ENCODE data around the gene PGS1. TPM values are rescaled to one million over a fixed set of nuclear protein-coding genes. Genes with fewer than 3 reads are reported as not detected.

Gene PGS1
- total and polyA plus RNA-seq, 5 donors from 2014 or later: 29.6 to 50.1 (median 32.3) TPM

GRCh38 chr17:78376161-78376560, 2.3 kb upstream of the PGS1 start:
- H3K27me3 ChIP-seq (ENCODE audit: control insufficient read depth, insufficient read depth, low read length): no peaks in the 10 kb centered on the region
- no peak overlapping the region for H3K4me3 ChIP-seq (ENCODE audit: low read depth, low read length)
- ATAC-seq (ENCODE audit: low read depth in 2 of 2): no peak
- Mint-ChIP-seq H3K27me3 (peaks cover 5% of the 10 kb centered on the region), H3K4me3 (peak overlapping the region in 1 of 4 donors; percentile 75), H3K4me1 (peaks cover 6 to 27% (median 9%) of the 10 kb centered on the region in 4 donors), H3K36me3 (peaks cover 4% of the 10 kb centered on the region), H3K27ac (no peak overlapping the region), H3K9me3 (no peaks in the 10 kb centered on the region)
- no peak overlapping the region for H3K27ac ChIP-seq (ENCODE audit: insufficient read depth, low read length, poor library complexity, severe bottlenecking)
- no peak for DNase-seq
- no peaks in the 10 kb centered on the region for H3K36me3 ChIP-seq (ENCODE audit: control insufficient read depth, insufficient read depth, low read length)
- H3K4me1 ChIP-seq (ENCODE audit: control insufficient read depth, insufficient read depth, low read length, poor library complexity, severe bottlenecking): peaks cover 30% of the 10 kb centered on the region
- H3K9me3 ChIP-seq (ENCODE audit: control insufficient read depth in 2 of 2, low read length in 2 of 2): no peaks in the 10 kb centered on the region

- Mint-ChIP-seq H3K4me3 (peak overlapping the region; percentile 80 to 96 (median 88)), H3K27me3 (peaks cover 5% of the 10 kb centered on the region), H3K27ac (peak overlapping the region in 2 of 3 donors; percentile 23 to 84), H3K4me1 (peaks cover 15 to 42% (median 22%) of the 10 kb centered on the region in 4 donors), H3K9me3 (no peaks in the 10 kb centered on the region), H3K36me3 (peaks cover 4% of the 10 kb centered on the region)
- ATAC-seq (ENCODE audit: low read depth in 2 of 2): no peak
- H3K4me3 ChIP-seq (ENCODE audit: low read depth, low read length): peak overlapping the region; percentile 74
- H3K36me3 ChIP-seq (ENCODE audit: control insufficient read depth, insufficient read depth, low read length): no peaks in the 10 kb centered on the region
- peaks cover 47% of the 10 kb centered on the region for H3K4me1 ChIP-seq (ENCODE audit: control insufficient read depth, insufficient read depth, low read length, poor library complexity, severe bottlenecking)
- no peaks in the 10 kb centered on the region for H3K27me3 ChIP-seq (ENCODE audit: control insufficient read depth, insufficient read depth, low read length)
- H3K27ac ChIP-seq (ENCODE audit: insufficient read depth, low read length, poor library complexity, severe bottlenecking): peak overlapping the region; percentile 86
- H3K9me3 ChIP-seq (ENCODE audit: control insufficient read depth in 2 of 2, low read length in 2 of 2): no peaks in the 10 kb centered on the region
- DNase-seq: no peak
Measured at GRCh38 chr17:78377858-78378224, 608 bp upstream of the PGS1 start.

GRCh38 chr17:78379131-78379491, 662 bp downstream of the PGS1 start:
- Histone ChIP-seq H3K4me3 (ENCODE audit: low read depth, low read length) (peak overlapping the region; percentile 91), H3K9me3 (ENCODE audit: control insufficient read depth in 2 of 2, low read length in 2 of 2) (no peaks in the 10 kb centered on the region), H3K36me3 (ENCODE audit: control insufficient read depth, insufficient read depth, low read length) (no peaks in the 10 kb centered on the region), H3K27me3 (ENCODE audit: control insufficient read depth, insufficient read depth, low read length) (no peaks in the 10 kb centered on the region), H3K27ac (ENCODE audit: insufficient read depth, low read length, poor library complexity, severe bottlenecking) (peak overlapping the region; percentile 86), H3K4me1 (ENCODE audit: control insufficient read depth, insufficient read depth, low read length, poor library complexity, severe bottlenecking) (peaks cover 58% of the 10 kb centered on the region)
- H3K4me3 Mint-ChIP-seq: peak overlapping the region; percentile 80 to 96 (median 94)
- H3K27ac Mint-ChIP-seq: peak overlapping the region; percentile 89 to 96 (median 93)
- H3K27me3 Mint-ChIP-seq: peaks cover 5% of the 10 kb centered on the region
- no peak for ATAC-seq (ENCODE audit: low read depth in 2 of 2)
- H3K36me3 Mint-ChIP-seq: peaks cover 4% of the 10 kb centered on the region
- H3K4me1 Mint-ChIP-seq: peaks cover 15 to 55% (median 34%) of the 10 kb centered on the region in 4 donors
- H3K9me3 Mint-ChIP-seq: no peaks in the 10 kb centered on the region
- no peak for DNase-seq

- no peaks in the 10 kb centered on the region for H3K36me3 ChIP-seq (ENCODE audit: control insufficient read depth, insufficient read depth, low read length)
- H3K9me3 ChIP-seq (ENCODE audit: control insufficient read depth in 2 of 2, low read length in 2 of 2): no peaks in the 10 kb centered on the region
- Mint-ChIP-seq H3K4me3 (peak overlapping the region; percentile 72 to 96 (median 86)), H3K4me1 (peaks cover 15 to 67% (median 41%) of the 10 kb centered on the region in 4 donors), H3K9me3 (no peaks in the 10 kb centered on the region), H3K36me3 (peaks cover 4% of the 10 kb centered on the region), H3K27me3 (peaks cover 4% of the 10 kb centered on the region), H3K27ac (peak overlapping the region; percentile 52 to 92 (median 57))
- DNase-seq (peak in 1 of 3 donors; percentile 6), ATAC-seq (ENCODE audit: low read depth in 2 of 2) (no peak)
- H3K4me3 ChIP-seq (ENCODE audit: low read depth, low read length): peak overlapping the region; percentile 40
- peaks cover 71% of the 10 kb centered on the region for H3K4me1 ChIP-seq (ENCODE audit: control insufficient read depth, insufficient read depth, low read length, poor library complexity, severe bottlenecking)
- no peaks in the 10 kb centered on the region for H3K27me3 ChIP-seq (ENCODE audit: control insufficient read depth, insufficient read depth, low read length)
- peak overlapping the region; percentile 86 for H3K27ac ChIP-seq (ENCODE audit: insufficient read depth, low read length, poor library complexity, severe bottlenecking)
Measured at GRCh38 chr17:78380370-78380769, 1.9 kb downstream of the PGS1 start.

- H3K4me3 Mint-ChIP-seq: peak overlapping the region; percentile 77 to 96 (median 86)
- peak; percentile 43 to 91 (median 68) for DNase-seq
- H3K4me3 ChIP-seq (ENCODE audit: low read depth, low read length): peak overlapping the region; percentile 76
Measured at GRCh38 chr17:78381601-78382232, 3.3 kb downstream of the PGS1 start.

GRCh38 chr17:78383725-78384471, 5.4 kb downstream of the PGS1 start:
- Histone ChIP-seq H3K4me1 (ENCODE audit: control insufficient read depth, insufficient read depth, low read length, poor library complexity, severe bottlenecking) (peaks cover 95% of the 10 kb centered on the region), H3K27ac (ENCODE audit: insufficient read depth, low read length, poor library complexity, severe bottlenecking) (peak overlapping the region; percentile 86), H3K9me3 (ENCODE audit: control insufficient read depth in 2 of 2, low read length in 2 of 2) (no peaks in the 10 kb centered on the region), H3K27me3 (ENCODE audit: control insufficient read depth, insufficient read depth, low read length) (no peaks in the 10 kb centered on the region), H3K4me3 (ENCODE audit: low read depth, low read length) (peak overlapping the region; percentile 47), H3K36me3 (ENCODE audit: control insufficient read depth, insufficient read depth, low read length) (no peaks in the 10 kb centered on the region)
- peaks cover 19 to 94% (median 66%) of the 10 kb centered on the region in 4 donors for H3K4me1 Mint-ChIP-seq
- H3K27me3 Mint-ChIP-seq: no peaks in the 10 kb centered on the region
- H3K27ac Mint-ChIP-seq: peak overlapping the region; percentile 88 to 94 (median 92)
- peak in 2 of 3 donors; percentile 16 to 71 for DNase-seq
- peaks cover 4% of the 10 kb centered on the region for H3K36me3 Mint-ChIP-seq
- H3K9me3 Mint-ChIP-seq: no peaks in the 10 kb centered on the region
- ATAC-seq (ENCODE audit: low read depth in 2 of 2): no peak
- peak overlapping the region; percentile 75 to 84 (median 79) for H3K4me3 Mint-ChIP-seq

More at GRCh38 chr17:78381601-78382232, 3.3 kb downstream of the PGS1 start:
- H3K36me3 Mint-ChIP-seq: peaks cover 4% of the 10 kb centered on the region
- peaks cover 84% of the 10 kb centered on the region for H3K4me1 ChIP-seq (ENCODE audit: control insufficient read depth, insufficient read depth, low read length, poor library complexity, severe bottlenecking)
- peak overlapping the region; percentile 86 for H3K27ac ChIP-seq (ENCODE audit: insufficient read depth, low read length, poor library complexity, severe bottlenecking)
- no peaks in the 10 kb centered on the region for H3K36me3 ChIP-seq (ENCODE audit: control insufficient read depth, insufficient read depth, low read length)
- H3K27me3 ChIP-seq (ENCODE audit: control insufficient read depth, insufficient read depth, low read length): no peaks in the 10 kb centered on the region
- H3K27me3 Mint-ChIP-seq: no peaks in the 10 kb centered on the region
- peak; percentile 85 for ATAC-seq (ENCODE audit: low read depth in 2 of 2)
- peaks cover 15 to 81% (median 52%) of the 10 kb centered on the region in 4 donors for H3K4me1 Mint-ChIP-seq
- no peaks in the 10 kb centered on the region for H3K9me3 Mint-ChIP-seq
- peak overlapping the region; percentile 84 to 98 (median 92) for H3K27ac Mint-ChIP-seq
- H3K9me3 ChIP-seq (ENCODE audit: control insufficient read depth in 2 of 2, low read length in 2 of 2): no peaks in the 10 kb centered on the region

GRCh38 chr17:78384479-78385175, 6.2 kb downstream of the PGS1 start:
- peak overlapping the region; percentile 75 to 84 (median 79) for H3K4me3 Mint-ChIP-seq
- Histone ChIP-seq H3K27ac (ENCODE audit: insufficient read depth, low read length, poor library complexity, severe bottlenecking) (peak overlapping the region; percentile 86), H3K27me3 (ENCODE audit: control insufficient read depth, insufficient read depth, low read length) (no peaks in the 10 kb centered on the region), H3K4me1 (ENCODE audit: control insufficient read depth, insufficient read depth, low read length, poor library complexity, severe bottlenecking) (peaks cover 91% of the 10 kb centered on the region), H3K4me3 (ENCODE audit: low read depth, low read length) (peak overlapping the region; percentile 47), H3K36me3 (ENCODE audit: control insufficient read depth, insufficient read depth, low read length) (no peaks in the 10 kb centered on the region), H3K9me3 (ENCODE audit: control insufficient read depth in 2 of 2, low read length in 2 of 2) (no peaks in the 10 kb centered on the region)
- H3K27me3 Mint-ChIP-seq: no peaks in the 10 kb centered on the region
- H3K4me1 Mint-ChIP-seq: peaks cover 19 to 94% (median 64%) of the 10 kb centered on the region in 4 donors
- no peak for DNase-seq
- H3K27ac Mint-ChIP-seq: peak overlapping the region; percentile 88 to 94 (median 92)
- no peaks in the 10 kb centered on the region for H3K36me3 Mint-ChIP-seq
- no peak for ATAC-seq (ENCODE audit: low read depth in 2 of 2)
- H3K9me3 Mint-ChIP-seq: no peaks in the 10 kb centered on the region
